BLaER1 treated with 17β-estradiol and CSF1 and Interleukin-3, amounts not matched to agents 10 nM and 100 nM (cell line): Measurements from ENCODE around the gene CHP1.
"Not testable (repeated sequence)": the region's sequence is repeated elsewhere in the genome, so short reads cannot be mapped to it uniquely, and the experiment has no call there.

Source experiments
- H3K27ac ChIP-seq, 11 experiments: shearing (Covaris generic); formaldehyde crosslinking; 2 replicates each; pipeline ENCODE4 v1.8.1; 2022
- H3K27me3 ChIP-seq, 11 experiments: shearing (Covaris generic); formaldehyde crosslinking; 2 replicates each; pipeline ENCODE4 v1.8.1; 2022
- H3K36me3 ChIP-seq, 11 experiments: shearing (Covaris generic); formaldehyde crosslinking; 2 replicates each; pipeline ENCODE4 v1.8.1; 2022
- H3K4me1 ChIP-seq, 10 experiments: shearing (Covaris generic); formaldehyde crosslinking; 2 replicates each; pipeline ENCODE4 v1.8.1; 2022
- H3K4me2 ChIP-seq, 11 experiments: shearing (Covaris generic); formaldehyde crosslinking; 2 replicates each; pipeline ENCODE4 v1.8.1; 2022
- H3K4me3 ChIP-seq, 10 experiments: shearing (Covaris generic); formaldehyde crosslinking; 2 replicates each; pipeline ENCODE4 v1.8.1; 2022
- H3K9ac ChIP-seq, 11 experiments: shearing (Covaris generic); formaldehyde crosslinking; 2 replicates each; pipeline ENCODE4 v1.8.1; 2022
- H3K9me3 ChIP-seq, 11 experiments: shearing (Covaris generic); formaldehyde crosslinking; replicated peaks in 1 of 11; 2 replicates each; pipeline ENCODE4 v1.8.1; 2022
- H4K20me1 ChIP-seq, 11 experiments: shearing (Covaris generic); formaldehyde crosslinking; 2 replicates each; pipeline ENCODE4 v1.8.1; 2022
- Cebpa-rat ChIP-seq, 11 experiments: shearing (Covaris generic); IDR thresholded peaks; 2 replicates each; pipeline ENCODE4 v1.8.1; 2022

CHP1 gene

DNA sequence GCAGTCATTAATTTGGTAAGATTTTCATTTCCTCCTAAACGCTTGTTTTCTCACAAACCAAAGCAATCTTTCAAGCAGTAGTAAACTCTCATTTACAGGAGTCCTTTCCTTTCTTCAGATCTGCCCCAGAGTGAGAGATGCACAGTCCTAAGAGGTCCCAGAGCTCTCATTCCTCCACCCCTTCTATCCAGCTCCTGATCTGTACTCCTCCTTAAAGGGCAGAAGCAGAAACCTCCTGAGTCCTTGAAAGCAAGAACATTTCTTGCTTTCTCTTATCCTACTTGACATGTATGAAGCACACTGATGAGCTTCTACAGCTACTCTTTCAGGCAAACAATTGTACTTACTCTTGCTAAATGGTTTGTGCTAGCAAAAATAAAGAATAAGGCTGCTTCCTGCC lies 12.2 kb upstream of the CHP1 start:
- Histone ChIP-seq H3K9ac (no peak overlapping the region), H3K4me2 (no peak overlapping the region), H3K27ac (no peak overlapping the region), H3K27me3 (no peaks in the 10 kb centered on the region), H3K4me3 (no peak overlapping the region), H3K36me3 (no peaks in the 10 kb centered on the region), H3K9me3 (no peaks in the 10 kb centered on the region), H4K20me1 (no peaks in the 10 kb centered on the region), H3K4me1 (peaks cover 0 to 9% (median 0%) of the 10 kb centered on the region in 10 experiments; a peak in 1 of 20 replicates)
- TF ChIP-seq Cebpa-rat (IDR thresholded peaks at IDR 0.05), result no peak

DNA sequence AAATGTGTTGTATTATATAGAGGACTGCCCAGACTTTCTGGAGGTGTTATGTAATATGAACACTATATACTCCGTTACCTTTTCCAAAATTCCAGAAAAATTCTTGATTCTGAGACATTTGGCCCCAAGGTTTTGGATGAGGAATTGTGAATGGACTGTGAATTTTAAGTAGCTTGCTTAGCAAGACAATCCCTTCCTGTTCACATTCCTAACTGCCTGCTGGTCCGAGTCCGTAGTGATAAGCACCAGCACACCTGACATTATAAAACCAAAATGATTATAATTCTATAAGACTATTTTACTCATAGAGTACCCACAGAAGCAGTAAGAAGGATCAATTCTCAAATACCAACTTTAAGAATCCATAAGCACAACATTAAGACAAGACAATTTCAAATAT lies 11.7 kb upstream of the CHP1 start:
- Histone ChIP-seq H3K27ac (no peak overlapping the region), H3K27me3 (no peaks in the 10 kb centered on the region), H3K4me3 (no peak overlapping the region), H3K9me3 (no peaks in the 10 kb centered on the region), H3K4me1 (peaks cover 0 to 9% (median 0%) of the 10 kb centered on the region in 10 experiments; a peak in 1 of 20 replicates), H3K4me2 (no peak overlapping the region), H4K20me1 (no peaks in the 10 kb centered on the region), H3K9ac (no peak overlapping the region), H3K36me3 (no peaks in the 10 kb centered on the region)
- TF ChIP-seq Cebpa-rat (IDR thresholded peaks at IDR 0.05), result no peak

- H3K4me2 ChIP-seq, result peak overlapping the region; percentile 51 to 96 (median 86); a peak in 21 of 22 replicates
- H3K36me3 ChIP-seq, result peaks cover 0 to 8% (median 0%) of the 10 kb centered on the region in 11 experiments; a peak in 4 of 22 replicates
- peaks cover 14 to 25% (median 22%) of the 10 kb centered on the region in 10 experiments for H3K4me1 ChIP-seq
- peak overlapping the region in 3 of 11 experiments; percentile 87 to 91 (median 88); a peak in 5 of 22 replicates for H3K9ac ChIP-seq
- peak overlapping the region in 8 of 11 experiments; percentile 84 to 91 (median 86); a peak in 12 of 22 replicates for H3K27ac ChIP-seq
- H3K4me3 ChIP-seq, result peak overlapping the region; percentile 70 to 94 (median 83); a peak in 18 of 20 replicates
- H3K27me3 ChIP-seq, result no peaks in the 10 kb centered on the region
- TF ChIP-seq Cebpa-rat (IDR thresholded peaks at IDR 0.05), result no peak
- peaks cover 0 to 32% (median 8%) of the 10 kb centered on the region in 11 experiments; a peak in 11 of 22 replicates for H4K20me1 ChIP-seq
- no peaks in the 10 kb centered on the region for H3K9me3 ChIP-seq
These were observed 771 bp upstream of the CHP1 start for GRCh38 chr15:41230345-41230649.

DNA sequence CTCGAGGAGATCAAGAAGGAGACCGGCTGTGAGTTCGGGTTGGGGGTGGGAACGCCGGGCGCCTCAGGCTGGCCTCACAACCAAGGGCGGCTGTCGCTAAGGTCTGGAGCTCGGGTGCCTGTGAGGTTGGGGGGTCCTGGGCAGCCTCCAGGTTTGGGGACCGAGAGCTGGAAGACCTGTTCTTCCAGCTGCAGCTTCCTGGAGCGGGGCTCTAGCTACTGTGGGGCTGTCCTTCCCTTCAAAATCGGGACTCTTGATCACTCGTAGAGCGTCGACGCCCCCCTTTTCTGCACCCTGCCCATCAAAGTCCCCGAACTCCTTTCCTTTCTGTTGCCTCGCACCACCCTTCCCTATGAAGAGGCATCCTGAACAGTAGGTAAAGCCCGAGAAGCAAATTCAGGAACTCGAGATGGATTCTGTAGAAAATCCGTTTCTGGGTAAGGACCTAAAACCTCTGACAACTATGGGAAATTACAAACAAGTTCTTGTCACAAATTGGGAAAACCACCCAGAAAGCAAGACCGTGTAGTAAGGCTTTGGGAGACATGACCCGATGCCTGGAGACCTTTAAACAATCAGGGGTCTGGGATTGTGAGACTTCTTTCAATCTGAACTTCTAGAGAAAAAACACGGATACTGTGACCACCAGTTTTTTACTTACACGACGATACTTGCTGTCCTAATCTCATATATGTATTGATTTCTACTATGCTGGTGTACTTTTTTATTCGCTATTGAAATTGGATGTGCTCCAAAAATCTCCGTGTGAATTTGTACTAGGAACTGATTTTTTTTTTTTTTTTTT lies 556 bp downstream of the CHP1 start:
- Histone ChIP-seq H3K4me3 (peak overlapping the region; percentile 70 to 94 (median 83)), H3K9ac (peak overlapping the region; percentile 76 to 91 (median 88)), H3K4me1 (peaks cover 14 to 25% (median 22%) of the 10 kb centered on the region in 10 experiments), H3K36me3 (peaks cover 0 to 11% (median 0%) of the 10 kb centered on the region in 11 experiments; a peak in 5 of 22 replicates), H3K4me2 (peak overlapping the region; percentile 86 to 96 (median 90)), H3K27me3 (no peaks in the 10 kb centered on the region), H3K9me3 (no peaks in the 10 kb centered on the region), H3K27ac (peak overlapping the region; percentile 71 to 91 (median 85)), H4K20me1 (peaks cover 0 to 36% (median 14%) of the 10 kb centered on the region in 11 experiments; a peak in 11 of 22 replicates)
- TF ChIP-seq Cebpa-rat (IDR thresholded peaks at IDR 0.05), result no peak

DNA sequence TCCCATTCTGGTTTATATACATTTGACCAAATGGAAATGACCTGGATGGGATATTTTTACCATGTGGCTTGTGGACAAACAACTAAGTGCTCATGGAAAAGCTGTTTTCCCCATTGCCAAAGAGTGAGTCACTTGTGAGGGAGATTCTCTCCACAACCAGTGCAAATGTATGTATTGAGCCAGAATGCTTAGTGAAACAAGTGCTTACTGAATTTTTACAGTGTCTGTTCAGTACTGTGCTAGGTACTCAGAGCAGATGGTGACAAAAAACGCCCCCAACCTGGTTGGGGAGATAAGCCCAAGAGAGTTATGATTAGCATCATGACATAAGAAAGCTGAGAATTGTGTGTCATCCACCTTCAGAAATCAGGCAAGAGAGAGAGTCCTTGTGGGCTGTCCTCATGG lies 2.3 kb downstream of the CHP1 start:
- Histone ChIP-seq H3K9me3 (no peaks in the 10 kb centered on the region), H3K4me2 (peak overlapping the region in 10 of 11 experiments; percentile 7 to 96 (median 90); a peak in 13 of 22 replicates), H3K27ac (no peak overlapping the region), H4K20me1 (peaks cover 0 to 50% (median 18%) of the 10 kb centered on the region in 11 experiments; a peak in 11 of 22 replicates), H3K27me3 (no peaks in the 10 kb centered on the region), H3K9ac (0 out of 22 replicates have a peak overlapping the region, but pooled peaks of 2 of the 11 experiments have one; percentile 10 to 19), H3K4me3 (no peak overlapping the region), H3K4me1 (peaks cover 14 to 25% (median 22%) of the 10 kb centered on the region in 10 experiments), H3K36me3 (peaks cover 0 to 11% (median 0%) of the 10 kb centered on the region in 11 experiments; a peak in 6 of 22 replicates)
- no peak for TF ChIP-seq Cebpa-rat (IDR thresholded peaks at IDR 0.05)

DNA sequence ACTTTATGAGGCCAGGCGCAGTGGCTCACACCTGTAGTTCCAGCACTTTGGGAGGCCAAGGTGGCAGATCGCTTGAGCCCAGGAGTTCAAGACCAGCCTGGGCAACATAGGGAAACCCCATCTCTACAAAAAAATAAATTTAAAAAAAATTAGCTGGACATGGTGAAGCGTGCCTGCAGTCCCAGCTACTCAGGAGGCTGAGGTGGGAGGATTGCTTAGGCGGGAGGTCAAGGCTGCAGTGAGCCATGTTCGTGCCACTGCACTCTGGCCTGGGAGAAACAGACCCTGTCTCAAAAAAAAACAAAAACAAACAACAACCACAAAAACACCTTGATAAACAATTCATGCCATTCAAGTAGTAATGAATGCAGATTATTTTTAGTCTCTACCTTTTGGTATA lies 4.2 kb downstream of the CHP1 start:
- Histone ChIP-seq H3K36me3 (peaks cover 0 to 11% (median 0%) of the 10 kb centered on the region in 11 experiments; a peak in 6 of 22 replicates), H4K20me1 (peaks cover 0 to 54% (median 18%) of the 10 kb centered on the region in 11 experiments; a peak in 12 of 22 replicates), H3K4me1 (peaks cover 14 to 25% (median 22%) of the 10 kb centered on the region in 10 experiments)
- H3K9ac ChIP-seq, H3K4me2 ChIP-seq, H3K4me3 ChIP-seq, H3K27me3 ChIP-seq, H3K27ac ChIP-seq, H3K9me3 ChIP-seq: not testable (repeated sequence)

- Histone ChIP-seq H3K9me3 (no peaks in the 10 kb centered on the region), H3K4me2 (no peak overlapping the region), H3K4me3 (no peak overlapping the region), H3K9ac (no peak overlapping the region), H3K36me3 (peaks cover 0 to 17% (median 6%) of the 10 kb centered on the region in 11 experiments; a peak in 14 of 22 replicates), H3K4me1 (peaks cover 10 to 25% (median 22%) of the 10 kb centered on the region in 10 experiments), H3K27ac (no peak overlapping the region), H4K20me1 (peaks cover 0 to 54% (median 18%) of the 10 kb centered on the region in 11 experiments; a peak in 12 of 22 replicates), H3K27me3 (no peaks in the 10 kb centered on the region)
- TF ChIP-seq Cebpa-rat (IDR thresholded peaks at IDR 0.05), result no peak
These were observed 4.9 kb downstream of the CHP1 start for GRCh38 chr15:41235929-41236328.

GRCh38 chr15:41238100-41238499 lies 7.0 kb downstream of the CHP1 start:
- no peaks in the 10 kb centered on the region for H3K27me3 ChIP-seq
- 0 out of 22 replicates have a peak overlapping the region, but pooled peaks of 1 of the 11 experiments have one; percentile 2 for H3K9ac ChIP-seq
- H3K36me3 ChIP-seq, result peaks cover 0 to 34% (median 18%) of the 10 kb centered on the region in 11 experiments; a peak in 19 of 22 replicates
- no peak overlapping the region for H3K4me3 ChIP-seq
- no peak for TF ChIP-seq Cebpa-rat (IDR thresholded peaks at IDR 0.05)
- peaks cover 0 to 37% (median 8%) of the 10 kb centered on the region in 11 experiments; a peak in 12 of 22 replicates for H4K20me1 ChIP-seq
- H3K4me2 ChIP-seq, result no peak overlapping the region
- H3K4me1 ChIP-seq, result peaks cover 0 to 10% (median 8%) of the 10 kb centered on the region in 10 experiments; a peak in 11 of 20 replicates
- no peaks in the 10 kb centered on the region for H3K9me3 ChIP-seq
- no peak overlapping the region for H3K27ac ChIP-seq
